Gastrocnemius medialis (tissue), 4 donors: ENCODE measurements around the gene SLC5A11.

Experiments
- POLR2A ChIP-seq, 2 donors: fragments of 450-650 bp; IDR thresholded peaks; one replicate each; pipeline ENCODE4 v1.6.1; 2017; ENCODE audit warnings: antibody characterized with exemption in 2 of 2, mild to moderate bottlenecking in 2 of 2, moderate library complexity in 2 of 2
- TF ChIP-seq, protein P1 (sequence below), 5 experiments: fragments of 450-650 bp in 3 of 5; fragments of 200-600 bp in 2 of 5; sonication (generic) in 2 of 5; IDR thresholded peaks in 4 of 5; conservative IDR thresholded peaks in 1 of 5; 1 replicate in 4 of 5; 2 replicates in 1 of 5; pipeline ENCODE4 v1.5.1; 2016 to 2019; ENCODE audit warnings: antibody characterized with exemption in 5 of 5, mild to moderate bottlenecking in 3 of 5, moderate library complexity in 3 of 5

GRCh38 chr16:24836836-24837235, 8.9 kb upstream of the SLC5A11 start:
- TF ChIP-seq, protein P1, sequence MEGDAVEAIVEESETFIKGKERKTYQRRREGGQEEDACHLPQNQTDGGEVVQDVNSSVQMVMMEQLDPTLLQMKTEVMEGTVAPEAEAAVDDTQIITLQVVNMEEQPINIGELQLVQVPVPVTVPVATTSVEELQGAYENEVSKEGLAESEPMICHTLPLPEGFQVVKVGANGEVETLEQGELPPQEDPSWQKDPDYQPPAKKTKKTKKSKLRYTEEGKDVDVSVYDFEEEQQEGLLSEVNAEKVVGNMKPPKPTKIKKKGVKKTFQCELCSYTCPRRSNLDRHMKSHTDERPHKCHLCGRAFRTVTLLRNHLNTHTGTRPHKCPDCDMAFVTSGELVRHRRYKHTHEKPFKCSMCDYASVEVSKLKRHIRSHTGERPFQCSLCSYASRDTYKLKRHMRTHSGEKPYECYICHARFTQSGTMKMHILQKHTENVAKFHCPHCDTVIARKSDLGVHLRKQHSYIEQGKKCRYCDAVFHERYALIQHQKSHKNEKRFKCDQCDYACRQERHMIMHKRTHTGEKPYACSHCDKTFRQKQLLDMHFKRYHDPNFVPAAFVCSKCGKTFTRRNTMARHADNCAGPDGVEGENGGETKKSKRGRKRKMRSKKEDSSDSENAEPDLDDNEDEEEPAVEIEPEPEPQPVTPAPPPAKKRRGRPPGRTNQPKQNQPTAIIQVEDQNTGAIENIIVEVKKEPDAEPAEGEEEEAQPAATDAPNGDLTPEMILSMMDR (IDR thresholded peaks at IDR 0.05 in 4 of 5, conservative IDR thresholded peaks at IDR 0.05 in 1 of 5): no peak
- TF ChIP-seq POLR2A (IDR thresholded peaks at IDR 0.05): no peak
